Mesothelial cell of epicardium (in vitro differentiated cells): Measurements from ENCODE around the gene MAP2K6. TPM values are rescaled to one million over a fixed set of nuclear protein-coding genes. Genes with fewer than 3 reads are reported as not detected.

Source experiments
- DNase-seq, 2 experiments: peaks; one replicate each; pipeline ENCODE4 v3.0.0; 2021; ENCODE audit warnings: low spot score in 2 of 2; ENCODE audit not compliant: unreplicated experiment in 2 of 2
- H3K27ac Mint-ChIP-seq: 2 replicates; pipeline ENCODE4 v1.8.0; 2021; ENCODE audit warnings: mixed read lengths
- H3K27me3 Mint-ChIP-seq: 2 replicates; pipeline ENCODE4 v1.8.0; 2021; ENCODE audit warnings: low read depth, mixed read lengths
- H3K36me3 Mint-ChIP-seq: 2 replicates; pipeline ENCODE4 v1.8.0; 2021; ENCODE audit warnings: mixed read lengths
- H3K4me1 Mint-ChIP-seq: 2 replicates; pipeline ENCODE4 v1.8.0; 2021; ENCODE audit warnings: mixed read lengths
- H3K4me3 Mint-ChIP-seq: 2 replicates; pipeline ENCODE4 v1.8.0; 2021; ENCODE audit warnings: mild to moderate bottlenecking, moderate library complexity, mixed read lengths
- H3K9me3 Mint-ChIP-seq: 2 replicates; pipeline ENCODE4 v1.8.0; 2021; ENCODE audit warnings: mixed read lengths
- CTCF ChIP-seq: fragments of 200-600 bp; sonication (generic); IDR thresholded peaks from one replicate; pipeline ENCODE4 v1.5.0; 2021; ENCODE audit warnings: antibody characterized with exemption; ENCODE audit not compliant: unreplicated experiment
- total RNA-seq: library from RNA; stranded (reverse); gene quantifications from 3 replicates; pipeline ENCODE4 v1.2.1, GENCODE V29; 2021

MAP2K6 gene
- total RNA-seq, 1 donor from 2014 or later, result 21.2 TPM

DNA sequence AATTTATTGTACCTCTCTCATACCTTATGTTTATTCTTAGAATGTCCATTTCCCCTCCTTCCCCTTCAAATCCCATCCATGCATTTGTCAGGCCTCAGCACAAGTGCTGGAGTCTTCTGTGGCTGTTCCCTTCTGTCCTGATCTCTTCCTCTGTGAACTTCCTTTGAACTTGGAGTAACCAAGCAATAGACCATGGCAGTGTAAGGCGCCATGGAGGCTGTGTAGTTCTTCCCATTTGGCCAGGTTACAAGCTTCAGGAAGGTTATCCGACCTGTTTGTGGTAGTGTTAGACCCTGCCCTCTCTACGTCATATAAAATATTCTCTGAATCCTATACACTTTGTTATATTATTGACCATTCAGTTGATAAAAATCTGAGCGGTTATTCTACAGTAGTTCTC, 28.6 kb downstream of the MAP2K6 start:
- Mint-ChIP-seq H3K27ac (no peak overlapping the region), H3K4me3 (no peak overlapping the region), H3K9me3 (peaks cover 10% of the 10 kb centered on the region), H3K4me1 (no peaks in the 10 kb centered on the region), H3K36me3 (peaks cover 17% of the 10 kb centered on the region), H3K27me3 (no peaks in the 10 kb centered on the region)
- no peak for TF ChIP-seq CTCF
- DNase-seq, result no peak

- Mint-ChIP-seq H3K4me1 (peaks cover 4% of the 10 kb centered on the region), H3K36me3 (peaks cover 15% of the 10 kb centered on the region), H3K27me3 (no peaks in the 10 kb centered on the region), H3K9me3 (peaks cover 8% of the 10 kb centered on the region), H3K27ac (no peak overlapping the region), H3K4me3 (no peak overlapping the region)
- no peak for DNase-seq
- TF ChIP-seq CTCF, result no peak
These were observed 29.5 kb downstream of the MAP2K6 start for GRCh38 chr17:69444023-69444422.

- Mint-ChIP-seq H3K4me3 (no peak overlapping the region), H3K4me1 (peaks cover 4% of the 10 kb centered on the region), H3K27me3 (no peaks in the 10 kb centered on the region), H3K27ac (no peak overlapping the region), H3K9me3 (no peaks in the 10 kb centered on the region), H3K36me3 (peaks cover 9% of the 10 kb centered on the region)
- no peak for TF ChIP-seq CTCF
- DNase-seq, result no peak
These were observed 30.6 kb downstream of the MAP2K6 start for GRCh38 chr17:69445132-69445531.

- Mint-ChIP-seq H3K4me3 (no peak overlapping the region), H3K36me3 (peaks cover 1% of the 10 kb centered on the region), H3K27ac (peak overlapping the region; percentile 52), H3K4me1 (peaks cover 5% of the 10 kb centered on the region), H3K9me3 (no peaks in the 10 kb centered on the region), H3K27me3 (no peaks in the 10 kb centered on the region)
- DNase-seq, result no peak
- TF ChIP-seq CTCF, result no peak
These were observed 33.2 kb downstream of the MAP2K6 start for GRCh38 chr17:69447726-69448125.

GRCh38 chr17:69448431-69449102, 34.1 kb downstream of the MAP2K6 start:
- Mint-ChIP-seq H3K36me3 (peaks cover 1% of the 10 kb centered on the region), H3K27me3 (no peaks in the 10 kb centered on the region)

More at GRCh38 chr17:69448431-69449102, 34.1 kb downstream of the MAP2K6 start:
- H3K9me3 Mint-ChIP-seq, result no peaks in the 10 kb centered on the region
- H3K4me3 Mint-ChIP-seq, result peak overlapping the region; percentile 45
- H3K27ac Mint-ChIP-seq, result peak overlapping the region; percentile 74
- DNase-seq, result no peak
- TF ChIP-seq CTCF, result no peak
- peaks cover 5% of the 10 kb centered on the region for H3K4me1 Mint-ChIP-seq
